Stimulated activated naive CD8-positive, alpha-beta T cell treated with anti-CD3 and anti-CD28 coated beads, Interleukin-15, Interleukin-2, amounts not matched to agents 100 ng/mL and 50 ng/mL, for 24 hours (primary cell): Measurements from ENCODE around the gene PCBP3.
"Not testable (repeated sequence)": the region's sequence is repeated elsewhere in the genome, so short reads cannot be mapped to it uniquely, and the experiment has no call there.

Experiments
- H3K27ac Mint-ChIP-seq: one replicate; pipeline ENCODE4 v1.8.0; 2021; ENCODE audit warnings: mild to moderate bottlenecking, mixed read lengths
- H3K27me3 Mint-ChIP-seq: one replicate; pipeline ENCODE4 v1.8.0; 2021; ENCODE audit warnings: mixed read lengths
- H3K36me3 Mint-ChIP-seq: one replicate; pipeline ENCODE4 v1.8.0; 2021; ENCODE audit warnings: low read depth, mixed read lengths
- H3K4me1 Mint-ChIP-seq: one replicate; pipeline ENCODE4 v1.8.0; 2021; ENCODE audit warnings: low read depth, mixed read lengths
- H3K4me3 Mint-ChIP-seq: one replicate; pipeline ENCODE4 v1.8.0; 2021; ENCODE audit warnings: mild to moderate bottlenecking, mixed read lengths
- H3K9me3 Mint-ChIP-seq: one replicate; pipeline ENCODE4 v1.8.0; 2021; ENCODE audit warnings: mixed read lengths

Gene PCBP3

GRCh38 chr21:45622416-45623097 is 21.0 kb upstream of the PCBP3 start:
- no peaks in the 10 kb centered on the region for H3K4me1 Mint-ChIP-seq

GRCh38 chr21:45623436-45623835 is 20.1 kb upstream of the PCBP3 start:
- Mint-ChIP-seq H3K4me3 (no peak overlapping the region), H3K27me3 (peaks cover 14% of the 10 kb centered on the region), H3K9me3 (peaks cover 7% of the 10 kb centered on the region), H3K4me1 (no peaks in the 10 kb centered on the region), H3K36me3 (no peaks in the 10 kb centered on the region), H3K27ac (no peak overlapping the region)

More at GRCh38 chr21:45622416-45623097, 21.0 kb upstream of the PCBP3 start:
- peaks cover 7% of the 10 kb centered on the region for H3K9me3 Mint-ChIP-seq
- H3K4me3 Mint-ChIP-seq = no peak overlapping the region
- H3K27me3 Mint-ChIP-seq = peaks cover 9% of the 10 kb centered on the region
- H3K27ac Mint-ChIP-seq = no peak overlapping the region
- H3K36me3 Mint-ChIP-seq = no peaks in the 10 kb centered on the region

GRCh38 chr21:45626127-45626526 is 17.4 kb upstream of the PCBP3 start:
- not testable (repeated sequence) for H3K4me1 Mint-ChIP-seq, H3K27ac Mint-ChIP-seq, H3K4me3 Mint-ChIP-seq, H3K9me3 Mint-ChIP-seq, H3K27me3 Mint-ChIP-seq, H3K36me3 Mint-ChIP-seq

GRCh38 chr21:45629046-45629981 is 14.2 kb upstream of the PCBP3 start:
- Mint-ChIP-seq H3K27ac (no peak overlapping the region), H3K9me3 (no peaks in the 10 kb centered on the region), H3K36me3 (no peaks in the 10 kb centered on the region), H3K4me1 (no peaks in the 10 kb centered on the region), H3K4me3 (no peak overlapping the region), H3K27me3 (peaks cover 5% of the 10 kb centered on the region)

GRCh38 chr21:45630066-45630694 is 13.3 kb upstream of the PCBP3 start:
- no peak overlapping the region for H3K27ac Mint-ChIP-seq
- H3K27me3 Mint-ChIP-seq = peaks cover 5% of the 10 kb centered on the region
- no peaks in the 10 kb centered on the region for H3K9me3 Mint-ChIP-seq
- H3K4me1 Mint-ChIP-seq = no peaks in the 10 kb centered on the region
- no peak overlapping the region for H3K4me3 Mint-ChIP-seq
- no peaks in the 10 kb centered on the region for H3K36me3 Mint-ChIP-seq

- no peaks in the 10 kb centered on the region for H3K36me3 Mint-ChIP-seq
- H3K27ac Mint-ChIP-seq = no peak overlapping the region
- H3K4me1 Mint-ChIP-seq = no peaks in the 10 kb centered on the region
- no peak overlapping the region for H3K4me3 Mint-ChIP-seq
- H3K9me3 Mint-ChIP-seq = no peaks in the 10 kb centered on the region
- peaks cover 5% of the 10 kb centered on the region for H3K27me3 Mint-ChIP-seq
These were observed 12.6 kb upstream of the PCBP3 start for GRCh38 chr21:45630876-45631275.

GRCh38 chr21:45631540-45631939 is 12.0 kb upstream of the PCBP3 start:
- no peak overlapping the region for H3K27ac Mint-ChIP-seq
- H3K36me3 Mint-ChIP-seq = no peaks in the 10 kb centered on the region
- H3K4me1 Mint-ChIP-seq = no peaks in the 10 kb centered on the region
- H3K9me3 Mint-ChIP-seq = no peaks in the 10 kb centered on the region
- H3K4me3 Mint-ChIP-seq = no peak overlapping the region
- H3K27me3 Mint-ChIP-seq = peaks cover 5% of the 10 kb centered on the region

- H3K36me3 Mint-ChIP-seq = no peaks in the 10 kb centered on the region
- no peaks in the 10 kb centered on the region for H3K4me1 Mint-ChIP-seq
- no peak overlapping the region for H3K27ac Mint-ChIP-seq
- no peaks in the 10 kb centered on the region for H3K9me3 Mint-ChIP-seq
- H3K27me3 Mint-ChIP-seq = peaks cover 5% of the 10 kb centered on the region
- no peak overlapping the region for H3K4me3 Mint-ChIP-seq
These were observed 11.4 kb upstream of the PCBP3 start for GRCh38 chr21:45632160-45632559.

- Mint-ChIP-seq H3K27ac (no peak overlapping the region), H3K9me3 (no peaks in the 10 kb centered on the region), H3K27me3 (peaks cover 4% of the 10 kb centered on the region), H3K4me3 (no peak overlapping the region), H3K4me1 (no peaks in the 10 kb centered on the region), H3K36me3 (no peaks in the 10 kb centered on the region)
These were observed 10.8 kb upstream of the PCBP3 start for GRCh38 chr21:45632637-45633251.

- Mint-ChIP-seq H3K9me3 (no peaks in the 10 kb centered on the region), H3K4me1 (no peaks in the 10 kb centered on the region), H3K27me3 (peaks cover 4% of the 10 kb centered on the region), H3K4me3 (no peak overlapping the region), H3K36me3 (no peaks in the 10 kb centered on the region), H3K27ac (no peak overlapping the region)
These were observed 8.9 kb upstream of the PCBP3 start for GRCh38 chr21:45634511-45635183.

- no peaks in the 10 kb centered on the region for H3K36me3 Mint-ChIP-seq
- H3K27me3 Mint-ChIP-seq = peaks cover 4% of the 10 kb centered on the region
- H3K4me3 Mint-ChIP-seq = no peak overlapping the region
- no peak overlapping the region for H3K27ac Mint-ChIP-seq
- H3K4me1 Mint-ChIP-seq = peaks cover 6% of the 10 kb centered on the region
- H3K9me3 Mint-ChIP-seq = no peaks in the 10 kb centered on the region
These were observed 8.0 kb upstream of the PCBP3 start for GRCh38 chr21:45635271-45636151.

- Mint-ChIP-seq H3K27ac (no peak overlapping the region), H3K36me3 (no peaks in the 10 kb centered on the region), H3K9me3 (no peaks in the 10 kb centered on the region), H3K4me1 (peaks cover 8% of the 10 kb centered on the region), H3K4me3 (no peak overlapping the region), H3K27me3 (peaks cover 4% of the 10 kb centered on the region)
These were observed 7.1 kb upstream of the PCBP3 start for GRCh38 chr21:45636459-45636858.

- Mint-ChIP-seq H3K36me3 (no peaks in the 10 kb centered on the region), H3K27ac (no peak overlapping the region), H3K4me3 (no peak overlapping the region), H3K9me3 (no peaks in the 10 kb centered on the region), H3K27me3 (peaks cover 4% of the 10 kb centered on the region), H3K4me1 (peaks cover 12% of the 10 kb centered on the region)
These were observed 6.4 kb upstream of the PCBP3 start for GRCh38 chr21:45636951-45637646.
